Adrenal gland (tissue), 19 donors: ENCODE results near the gene TNK1. TPM values are rescaled to one million over a fixed set of nuclear protein-coding genes. Genes with fewer than 3 reads are reported as not detected.
"Not testable (repeated sequence)": the region's sequence is repeated elsewhere in the genome, so short reads cannot be mapped to it uniquely, and the experiment has no call there.

Experiments used
- DNase-seq, 7 donors: peaks; one replicate each; pipeline ENCODE4 v3.0.0-alpha.2; 2019 to 2020
- H3K27ac ChIP-seq, 5 donors: fragments of 200-600 bp; sonication (generic) in 4 of 5; 1 replicate in 3 of 5; 2 replicates in 2 of 5; pipeline versions ENCODE4 v1.5.1 to v1.8.0; 2016 to 2020; ENCODE audit warnings: mild to moderate bottlenecking in 1 of 5
- H3K27me3 ChIP-seq: fragments of 200-600 bp; 2 replicates; pipeline ENCODE4 v1.8.0; 2021
- H3K36me3 ChIP-seq, 2 donors: fragments of 200-600 bp; replicated peaks in 1 of 2; 1 replicate in 1 of 2; 2 replicates in 1 of 2; pipeline versions ENCODE4 v1.5.1 to v1.8.0; 2018 to 2022
- H3K4me1 ChIP-seq, 2 donors: fragments of 200-600 bp; replicated peaks in 1 of 2; 1 replicate in 1 of 2; 2 replicates in 1 of 2; pipeline versions ENCODE4 v1.5.1 to v1.8.0; 2018 to 2021
- H3K4me3 ChIP-seq, 4 donors: fragments of 200-600 bp; sonication (generic) in 3 of 4; one replicate each; pipeline ENCODE4 v1.5.1; 2016 to 2018
- H3K9me3 ChIP-seq, 3 donors: fragments of 200-600 bp; sonication (generic) in 1 of 3; replicated peaks in 1 of 3; 1 replicate in 2 of 3; 2 replicates in 1 of 3; pipeline versions ENCODE4 v1.5.1 to v1.8.0; 2016 to 2021
- POLR2A ChIP-seq, 2 donors: fragments of 450-650 bp; IDR thresholded peaks; one replicate each; pipeline ENCODE4 v1.6.1; 2017; ENCODE audit warnings: antibody characterized with exemption in 2 of 2, mild to moderate bottlenecking in 2 of 2, moderate library complexity in 1 of 2
- WGBS, 4 donors: extraction: QIAGEN DNeasy Blood & Tissue Kit in 2 of 4; methylation state at CpG; one replicate each; pipeline versions ENCODE4 v1.1.5 to v1.1.7; 2013 to 2017; 5-methylcytosine and 5-hydroxymethylcytosine counted together
- intact Hi-C, 2 donors: fragments of 100-400 bp; cut with DNase I; formaldehyde crosslinking; loops; one replicate each; pipeline versions ENCODE4 v1.14.1 to v1.15.0; 2022 to 2023
- long read RNA-seq, 10 donors: library from polyadenylated mRNA in 3 of 10; unstranded in 2 of 10; stranded (forward) in 1 of 10; transcript quantifications; one replicate each; pipeline ENCODE4 v2.0.0 and lab custom pipeline, GENCODE V29; 2021 to 2026
- polyA plus RNA-seq, 3 donors: library from polyadenylated mRNA; stranded (reverse); fragments of 200-250 nt in 2 of 3; fragments of 350-450 nt in 1 of 3; fragmentation: Illumina TruSeq in 1 of 3; extraction: RNeasy Lipid Tissue Mini Kit (QIAGEN cat#74804) in 1 of 3; gene quantifications; one replicate each; pipeline ENCODE4 v1.2.3, GENCODE V29; 2013 to 2014
- total RNA-seq, 9 donors: library from RNA; depleted of rRNA in 4 of 9; stranded (reverse); fragments of >200 nt in 4 of 9; fragments of 120-200 nt in 1 of 9; fragmentation: NEBNext Ultra II Directional in 1 of 9; extraction: Animal tissue kit (Norgen Biotek cat#: 25700) in 1 of 9; gene quantifications; one replicate each; pipeline versions ENCODE4 v1.1.0 to v1.2.4, GENCODE V29; 2013 to 2023
- TF ChIP-seq, protein P1 (sequence below), 6 experiments: fragments of 450-650 bp in 4 of 6; fragments of 200-600 bp in 2 of 6; sonication (generic) in 1 of 6; IDR thresholded peaks; 1 replicate in 5 of 6; 2 replicates in 1 of 6; pipeline versions ENCODE4 v1.5.1 to v1.8.0; 2016 to 2021; ENCODE audit warnings: antibody characterized with exemption in 6 of 6, mild to moderate bottlenecking in 2 of 6, moderate library complexity in 1 of 6
- donor health status: healthy with polysubstance abuse.
- donor health status: Bipolar disorder and iron deficiency.
- donor health status: DM: yes; HTN: yes; CAD: no.
- donor health status: DM: no; HTN: no; CAD: no.
- donor health status: DM: no; HTN: no; CAD: no.
- donor health status: DM: yes; HTN: yes; CAD: no.

TNK1 gene
- total RNA-seq (1 to 10 TPM in 7 of 9 donors, under 1 TPM in 2; 0.06 to 8.7 (median 2.1) TPM), polyA plus RNA-seq (1 to 10 TPM in 2 of 3 donors, under 1 TPM in 1; 0.13 to 3.9 (median 1.6) TPM)
- long read RNA-seq, donor 1: 0 reads
- long read RNA-seq, donor 2: 0 reads
- long read RNA-seq, donor 3: 0 reads
- long read RNA-seq, donor 4: 0 reads
- long read RNA-seq, donor 5, partial matches to known transcripts: 4 of 6 reads
- long read RNA-seq, donor 5, other reads (novel, unspliced or antisense): 2 of 6 reads
- long read RNA-seq, donor 6: 0 reads
- long read RNA-seq, donor 7: 0 reads
- long read RNA-seq, donor 8: 0 reads
- long read RNA-seq, donor 9: 0 reads
- long read RNA-seq, donor 10: 0 reads

- intact Hi-C loops: no loop called here
- no peak for TF ChIP-seq POLR2A (IDR thresholded peaks at IDR 0.05)
- TF ChIP-seq, protein P1, sequence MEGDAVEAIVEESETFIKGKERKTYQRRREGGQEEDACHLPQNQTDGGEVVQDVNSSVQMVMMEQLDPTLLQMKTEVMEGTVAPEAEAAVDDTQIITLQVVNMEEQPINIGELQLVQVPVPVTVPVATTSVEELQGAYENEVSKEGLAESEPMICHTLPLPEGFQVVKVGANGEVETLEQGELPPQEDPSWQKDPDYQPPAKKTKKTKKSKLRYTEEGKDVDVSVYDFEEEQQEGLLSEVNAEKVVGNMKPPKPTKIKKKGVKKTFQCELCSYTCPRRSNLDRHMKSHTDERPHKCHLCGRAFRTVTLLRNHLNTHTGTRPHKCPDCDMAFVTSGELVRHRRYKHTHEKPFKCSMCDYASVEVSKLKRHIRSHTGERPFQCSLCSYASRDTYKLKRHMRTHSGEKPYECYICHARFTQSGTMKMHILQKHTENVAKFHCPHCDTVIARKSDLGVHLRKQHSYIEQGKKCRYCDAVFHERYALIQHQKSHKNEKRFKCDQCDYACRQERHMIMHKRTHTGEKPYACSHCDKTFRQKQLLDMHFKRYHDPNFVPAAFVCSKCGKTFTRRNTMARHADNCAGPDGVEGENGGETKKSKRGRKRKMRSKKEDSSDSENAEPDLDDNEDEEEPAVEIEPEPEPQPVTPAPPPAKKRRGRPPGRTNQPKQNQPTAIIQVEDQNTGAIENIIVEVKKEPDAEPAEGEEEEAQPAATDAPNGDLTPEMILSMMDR (IDR thresholded peaks at IDR 0.05): no peak
- peaks cover 6% of the 10 kb centered on the region for H3K27me3 ChIP-seq
- H3K27ac ChIP-seq: peak within 1 kb of the TSS in 1 of 5 donors; percentile 40
- WGBS, 4 donors: 5 to 11% (median 9%) methylated on average over 21 to 52 of the region's 52 CpGs
- peaks cover 6 to 26% of the 10 kb centered on the region in 2 donors for H3K4me1 ChIP-seq
- no peaks in the 10 kb centered on the region for H3K36me3 ChIP-seq
- DNase-seq: peak in 2 of 7 donors; percentile 26 to 47
- H3K9me3 ChIP-seq: no peaks in the 10 kb centered on the region
- peak within 1 kb of the TSS in 2 of 4 donors; percentile 8 to 54 for H3K4me3 ChIP-seq
Observed at GRCh38 chr17:7380855-7381683, at the start of gene TNK1. TNK1 (plus strand) TSS chr17:7381089; CDS start chr17:7382927, 1,838 bp downstream.

- Histone ChIP-seq H3K4me1 (peaks cover 4 to 17% of the 10 kb centered on the region in 2 donors), H3K9me3 (no peaks in the 10 kb centered on the region), H3K36me3 (no peaks in the 10 kb centered on the region), H3K27ac (no peak overlapping the region), H3K4me3 (no peak overlapping the region), H3K27me3 (no peaks in the 10 kb centered on the region)
- WGBS, 4 donors: 42 to 54% (median 48%) methylated on average over 4 to 7 of the region's 7 CpGs
- DNase-seq: no peak
- intact Hi-C loops: no loop called here
- no peak for TF ChIP-seq POLR2A (IDR thresholded peaks at IDR 0.05)
- TF ChIP-seq, protein P1 (IDR thresholded peaks at IDR 0.05): no peak
Observed at GRCh38 chr17:7332111-7332510, 48.8 kb upstream of the TNK1 start.

DNA sequence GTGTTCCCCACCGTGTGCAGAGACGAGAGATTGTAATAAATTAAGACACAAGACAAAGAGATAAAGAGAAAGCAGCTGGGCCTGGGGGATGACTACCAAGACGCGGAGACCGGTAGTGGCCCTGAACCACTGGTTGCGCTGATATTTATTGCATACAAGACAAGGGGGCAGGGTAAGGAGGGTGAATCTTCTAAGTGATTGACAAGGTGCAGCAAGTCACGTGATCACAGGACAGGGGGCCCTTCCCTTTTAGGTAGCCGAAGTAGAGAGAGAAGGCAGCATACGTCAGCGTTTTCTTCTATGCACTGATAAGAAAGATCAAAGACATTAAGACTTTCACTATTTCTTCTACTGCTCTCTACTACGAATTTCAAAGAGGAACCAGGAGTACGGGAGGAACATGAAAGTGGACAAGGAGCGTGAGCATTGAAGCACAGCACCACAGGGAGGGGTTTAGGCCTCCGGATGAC, 48.3 kb upstream of the TNK1 start:
- H3K27ac ChIP-seq, intact Hi-C loops, H3K4me3 ChIP-seq, DNase-seq, H3K36me3 ChIP-seq, H3K9me3 ChIP-seq, H3K27me3 ChIP-seq: not testable (repeated sequence)
- H3K4me1 ChIP-seq: peaks cover 4 to 17% of the 10 kb centered on the region in 2 donors
- WGBS, 4 donors: 19 to 37% (median 28%) methylated on average over 13 to 14 of the region's 14 CpGs

- intact Hi-C loops: no loop called here
Observed at GRCh38 chr17:7334938-7335538, 45.9 kb upstream of the TNK1 start.

GRCh38 chr17:7335765-7336164, 45.1 kb upstream of the TNK1 start:
- H3K27ac ChIP-seq, intact Hi-C loops, DNase-seq, H3K9me3 ChIP-seq, H3K36me3 ChIP-seq, H3K4me1 ChIP-seq, H3K27me3 ChIP-seq, H3K4me3 ChIP-seq: not testable (repeated sequence)
- 81 to 91% (median 84%) methylated on average over 13 of the region's 13 CpGs for WGBS, 4 donors

More at GRCh38 chr17:7334938-7335538, 45.9 kb upstream of the TNK1 start:
- Histone ChIP-seq H3K27me3 (no peaks in the 10 kb centered on the region), H3K4me1 (peaks cover 4 to 6% of the 10 kb centered on the region in 2 donors), H3K27ac (no peak overlapping the region), H3K9me3 (no peaks in the 10 kb centered on the region), H3K4me3 (no peak overlapping the region), H3K36me3 (no peaks in the 10 kb centered on the region)
- TF ChIP-seq, protein P1 (IDR thresholded peaks at IDR 0.05): no peak
- TF ChIP-seq POLR2A (IDR thresholded peaks at IDR 0.05): no peak
- 62 to 88% (median 86%) methylated on average over 3 of the region's 3 CpGs; no CpG with 5 or more reads in 1 of the 4 donors for WGBS, 4 donors
- no peak for DNase-seq
